H1 (cell line): ENCODE measurements around the gene USP24. TPM values are rescaled to one million over a fixed set of nuclear protein-coding genes. Genes with fewer than 3 reads are reported as not detected.

Source experiments
- CTCF ChIA-PET: fragments of 300-600 bp; sonication (Branson Sonifier 250); formaldehyde crosslinking; loops from one replicate; lab custom pipeline; 2021; ENCODE audit not compliant: partially characterized antibody; lab: Charles Lee
- POLR2A ChIA-PET: fragments of 300-600 bp; sonication (Branson Sonifier 250); formaldehyde crosslinking; loops from one replicate; lab custom pipeline; 2021; ENCODE audit warnings: inconsistent platforms; ENCODE audit not compliant: partially characterized antibody; lab: Charles Lee
- DNase-seq, 2 experiments: peaks; one replicate each; pipeline versions ENCODE4 v3.0.0 to v3.0.0-alpha.2; 2010 to 2022; ENCODE audit warnings: low spot score in 2 of 2, low read depth in 1 of 2, mixed read lengths in 1 of 2
- FAIRE-seq: peaks from 2 replicates; lab custom pipeline; 2011; peaks lifted over from hg19 to GRCh38; lab: Jason Lieb, UNC
- H2AFZ ChIP-seq: 2 replicates; pipeline ENCODE4 v1.8.1; 2012; ENCODE audit warnings: low read length, inconsistent platforms
- H2AK5ac ChIP-seq: 2 replicates; pipeline ENCODE4 v1.6.1; 2013; ENCODE audit warnings: low read depth, low read length
- H2BK120ac ChIP-seq: replicated peaks from 2 replicates; pipeline ENCODE3; 2013; ENCODE audit warnings: low read depth, low read length, inconsistent platforms
- H2BK12ac ChIP-seq: 2 replicates; pipeline ENCODE4 v1.6.1; 2013; ENCODE audit warnings: low read depth, low read length
- H2BK15ac ChIP-seq: 2 replicates; pipeline ENCODE4 v1.6.1; 2013; ENCODE audit warnings: low read length
- H2BK20ac ChIP-seq: 2 replicates; pipeline ENCODE4 v1.6.1; 2013; ENCODE audit warnings: low read length
- H2BK5ac ChIP-seq: 2 replicates; pipeline ENCODE4 v1.6.1; 2013; ENCODE audit warnings: low read depth, low read length
- H3K14ac ChIP-seq: 2 replicates; pipeline ENCODE4 v1.6.1; 2013; ENCODE audit warnings: inconsistent platforms; ENCODE audit not compliant: insufficient read length
- H3K18ac ChIP-seq: 2 replicates; pipeline ENCODE4 v1.6.1; 2013; ENCODE audit warnings: low read length; ENCODE audit errors: extremely low read depth
- H3K23ac ChIP-seq: 2 replicates; pipeline ENCODE4 v1.6.1; 2013; ENCODE audit warnings: inconsistent platforms; ENCODE audit not compliant: insufficient read length
- H3K23me2 ChIP-seq: 2 replicates; pipeline ENCODE4 v1.6.1; 2013; ENCODE audit warnings: low read depth, low read length
- H3K27ac ChIP-seq: 2 replicates; pipeline ENCODE4 v1.6.1; 2011; ENCODE audit warnings: low read depth, low read length, inconsistent platforms
- H3K27me3 ChIP-seq, 4 experiments: replicated peaks in 1 of 4; 1 replicate in 1 of 4; 2 replicates in 3 of 4; pipeline versions ENCODE4 v1.6.1 to v1.8.1; 2011 to 2013; ENCODE audit warnings: low read length in 3 of 4, mild to moderate bottlenecking in 3 of 4, inconsistent platforms in 2 of 4, mixed read lengths in 2 of 4, moderate library complexity in 1 of 4; ENCODE audit not compliant: control insufficient read depth in 3 of 4, insufficient read depth in 3 of 4; ENCODE audit errors: extremely low read depth in 1 of 4
- H3K36me3 ChIP-seq, 4 experiments: 2 replicates each; pipeline versions ENCODE4 v1.6.1 to v1.8.1; 2011 to 2013; ENCODE audit warnings: mild to moderate bottlenecking in 4 of 4, low read length in 3 of 4, moderate library complexity in 2 of 4, control low read depth in 1 of 4, inconsistent platforms in 1 of 4; ENCODE audit not compliant: insufficient read depth in 4 of 4, control insufficient read depth in 2 of 4
- H3K4ac ChIP-seq: replicated peaks from 2 replicates; pipeline ENCODE3; 2013; ENCODE audit warnings: low read length, low read depth, mixed read lengths, inconsistent platforms; ENCODE audit not compliant: insufficient read length
- H3K4me1 ChIP-seq, 4 experiments: replicated peaks in 1 of 4; 1 replicate in 1 of 4; 2 replicates in 3 of 4; pipeline versions ENCODE4 v1.6.1 to v1.8.1; 2011 to 2013; ENCODE audit warnings: low read length in 3 of 4, inconsistent platforms in 2 of 4, mixed read lengths in 1 of 4; ENCODE audit not compliant: insufficient read depth in 4 of 4, control insufficient read depth in 3 of 4
- H3K4me2 ChIP-seq, 2 experiments: 2 replicates each; pipeline versions ENCODE4 v1.6.1 to v1.8.1; 2011 to 2013; ENCODE audit warnings: low read depth in 2 of 2, low read length in 2 of 2, control low read depth in 1 of 2, inconsistent platforms in 1 of 2, mild to moderate bottlenecking in 1 of 2; ENCODE audit not compliant: insufficient read depth in 1 of 2
- H3K4me3 ChIP-seq, 4 experiments: fragments of 200-600, 300-600 bp in 1 of 4; sonication (generic), shearing (Covaris generic), sonication (Bioruptor Twin) in 1 of 4; 2 replicates each; pipeline versions ENCODE4 v1.5.1 to v1.8.1; 2011 to 2016; ENCODE audit warnings: low read length in 4 of 4, low read depth in 3 of 4, control low read depth in 2 of 4, inconsistent platforms in 2 of 4, mild to moderate bottlenecking in 2 of 4, mixed read lengths in 1 of 4, moderate library complexity in 1 of 4; ENCODE audit not compliant: insufficient read depth in 2 of 4; ENCODE audit errors: extremely low read depth in 1 of 4
- H3K56ac ChIP-seq: replicated peaks from 2 replicates; pipeline ENCODE3; 2013; ENCODE audit warnings: low read depth, mild to moderate bottlenecking, mixed read lengths, low read length, inconsistent platforms; ENCODE audit not compliant: insufficient read length
- H3K79me1 ChIP-seq: 2 replicates; pipeline ENCODE4 v1.6.1; 2013; ENCODE audit warnings: low read depth, low read length, control low read depth
- H3K79me2 ChIP-seq, 2 experiments: 2 replicates each; pipeline versions ENCODE4 v1.6.1 to v1.8.1; 2012 to 2013; ENCODE audit warnings: low read length in 2 of 2, mild to moderate bottlenecking in 2 of 2, inconsistent platforms in 1 of 2; ENCODE audit not compliant: insufficient read depth in 2 of 2, control insufficient read depth in 1 of 2
- H3K9ac ChIP-seq, 4 experiments: replicated peaks in 1 of 4; 1 replicate in 1 of 4; 2 replicates in 3 of 4; pipeline versions ENCODE4 v1.6.1 to v1.8.1; 2011 to 2013; ENCODE audit warnings: low read depth in 3 of 4, low read length in 3 of 4, control low read depth in 2 of 4, mild to moderate bottlenecking in 2 of 4, moderate library complexity in 2 of 4, inconsistent platforms in 1 of 4; ENCODE audit errors: extremely low read depth in 1 of 4
- H3K9me3 ChIP-seq, 2 experiments: 2 replicates each; pipeline versions ENCODE4 v1.6.1 to v1.8.1; 2012 to 2013; ENCODE audit warnings: mild to moderate bottlenecking in 2 of 2, moderate library complexity in 2 of 2, control low read depth in 1 of 2, inconsistent platforms in 1 of 2, low read depth in 1 of 2, low read length in 1 of 2, mixed read lengths in 1 of 2; ENCODE audit not compliant: insufficient read depth in 2 of 2
- H4K20me1 ChIP-seq, 2 experiments: replicated peaks in 1 of 2; 2 replicates each; pipeline versions ENCODE3 to v1.8.1; 2011 to 2013; ENCODE audit warnings: inconsistent platforms in 2 of 2, low read length in 2 of 2, mild to moderate bottlenecking in 1 of 2; ENCODE audit not compliant: insufficient read depth in 2 of 2, control insufficient read depth in 1 of 2
- H4K5ac ChIP-seq: 2 replicates; pipeline ENCODE4 v1.6.1; 2013; ENCODE audit warnings: low read length, low read depth, mixed read lengths, inconsistent platforms; ENCODE audit not compliant: insufficient read length
- H4K8ac ChIP-seq: 2 replicates; pipeline ENCODE4 v1.8.0; 2013; ENCODE audit warnings: mild to moderate bottlenecking, moderate library complexity, low read length, inconsistent platforms; ENCODE audit not compliant: insufficient read depth; ENCODE audit errors: extremely low read depth
- H4K91ac ChIP-seq: replicated peaks from 2 replicates; pipeline ENCODE3; 2013; ENCODE audit warnings: low read length, mixed read lengths, inconsistent platforms; ENCODE audit not compliant: insufficient read length
- CHD2 ChIP-seq: IDR thresholded peaks from 2 replicates; pipeline ENCODE4 v1.6.1; 2012; ENCODE audit warnings: low read length, improper control_type of control experiment
- NANOG ChIP-seq: IDR thresholded peaks from 2 replicates; pipeline ENCODE4 v1.6.1; 2011; ENCODE audit warnings: low read length, low read depth, mild to moderate bottlenecking, inconsistent platforms; ENCODE audit not compliant: insufficient read depth, poor library complexity, severe bottlenecking
- POU5F1 ChIP-seq: IDR thresholded peaks from 2 replicates; pipeline ENCODE4 v1.6.1; 2011; ENCODE audit warnings: low read depth, mild to moderate bottlenecking, low read length, moderate library complexity
- SIX5 ChIP-seq: IDR thresholded peaks from 2 replicates; pipeline ENCODE4 v1.6.1; 2011; ENCODE audit warnings: mild to moderate bottlenecking, low read depth, low read length
- SP1 ChIP-seq: IDR thresholded peaks from 2 replicates; pipeline ENCODE4 v1.6.1; 2011; ENCODE audit warnings: low read depth, low read length
- TAF7 ChIP-seq: optimal IDR thresholded peaks from 2 replicates; pipeline ENCODE3; 2011; ENCODE audit warnings: low read depth, mild to moderate bottlenecking, inconsistent platforms, low read length, moderate library complexity, borderline replicate concordance
- TCF12 ChIP-seq: IDR thresholded peaks from 2 replicates; pipeline ENCODE4 v1.6.1; 2011; ENCODE audit warnings: low read depth, mild to moderate bottlenecking, low read length
- TEAD4 ChIP-seq: IDR thresholded peaks from 2 replicates; pipeline ENCODE4 v1.6.1; 2012; ENCODE audit warnings: low read depth, low read length, inconsistent platforms, mixed read lengths
- USF2 ChIP-seq: IDR thresholded peaks from 2 replicates; pipeline ENCODE4 v1.6.1; 2011; ENCODE audit warnings: low read length, improper control_type of control experiment
- ZNF274 ChIP-seq: IDR thresholded peaks from 2 replicates; pipeline ENCODE4 v1.7.0; 2012; ENCODE audit warnings: low read length, borderline replicate concordance; ENCODE audit errors: extremely low read depth
- WGBS, 2 experiments: shearing (Covaris generic) in 1 of 2; methylation state at CpG; one replicate each; pipeline versions ENCODE4 v1.1.6 to v1.1.7; 2013 to 2015; ENCODE audit warnings: low lambda C conversion rate in 2 of 2, mixed read lengths in 2 of 2, inconsistent platforms in 1 of 2, low coverage in 1 of 2, missing lambda C conversion rate in 1 of 2; ENCODE audit not compliant: insufficient replicate concordance in 2 of 2, insufficient coverage in 1 of 2, insufficient read length in 1 of 2; ENCODE audit errors: extremely low coverage in 1 of 2, missing lambda C conversion rate in 1 of 2; 5-methylcytosine and 5-hydroxymethylcytosine counted together
- polyA plus RNA-seq, 7 experiments: library from polyadenylated mRNA; depleted of rRNA in 3 of 7; stranded (reverse) in 5 of 7; unstranded in 2 of 7; fragments of >200 nt in 5 of 7; fragments of 200-250 nt in 2 of 7; gene quantifications; 1 replicate in 5 of 7; 2 replicates in 1 of 7; 4 replicates in 1 of 7; pipeline versions ENCODE4 v1.2.1 to v1.2.3, GENCODE V29; 2011 to 2013; ENCODE audit warnings: missing spikeins in 2 of 7, mixed read lengths in 2 of 7
- total RNA-seq: library from RNA; stranded (reverse); fragmentation: NEBNext Ultra II Directional; extraction: Animal tissue kit (Norgen Biotek cat#: 25700); gene quantifications from 2 replicates; pipeline ENCODE4 v1.2.1, GENCODE V29; 2021
- TF ChIP-seq, protein P1 (sequence below): IDR thresholded peaks from 2 replicates; pipeline ENCODE4 v1.6.1; 2012; ENCODE audit warnings: inconsistent platforms
- TF ChIP-seq, protein P2 (sequence below): IDR thresholded peaks from 2 replicates; pipeline ENCODE4 v1.6.1; 2011; ENCODE audit warnings: low read depth, mild to moderate bottlenecking, low read length; ENCODE audit not compliant: insufficient read depth

Gene USP24
- total and polyA plus RNA-seq, 2 of the 8 experiments (the other 6 are each of a cell fraction or from before 2014, with no cell fraction given), result 11.1 to 34.6 TPM

- H2BK15ac ChIP-seq, result no peak overlapping the region
- no peaks in the 10 kb centered on the region for H4K20me1 ChIP-seq
- no peak overlapping the region for H3K23ac ChIP-seq
- no peaks in the 10 kb centered on the region for H3K23me2 ChIP-seq
- ChIA-PET CTCF (interaction anchor here (0.9 to 1.2 kb wide), 2 partner anchors 8 to 19 kb away, joined by 3 read pairs; no protein-coding TSS in a partner anchor), POLR2A (interaction anchor here (0.6 kb wide), 1 partner anchor 347 kb away, joined by 3 read pairs; no protein-coding TSS in a partner anchor)
- no peaks in the 10 kb centered on the region for H3K79me1 ChIP-seq
- no peaks in the 10 kb centered on the region for H3K79me2 ChIP-seq
- peaks cover 0 to 67% (median 33%) of the 10 kb centered on the region in 4 experiments for H3K36me3 ChIP-seq
- H3K27me3 ChIP-seq, result no peaks in the 10 kb centered on the region
- H4K5ac ChIP-seq, result no peak overlapping the region
- H2BK5ac ChIP-seq, result no peak overlapping the region
- no peaks in the 10 kb centered on the region; a peak in 1 of 4 replicates for H3K9me3 ChIP-seq
- H3K14ac ChIP-seq, result no peak overlapping the region
- H3K27ac ChIP-seq, result no peak overlapping the region
- no peak overlapping the region for H2BK120ac ChIP-seq
- DNase-seq (no peak), FAIRE-seq (no peak)
- H2BK20ac ChIP-seq, result no peak overlapping the region
- no peak overlapping the region for H3K4ac ChIP-seq
- H2BK12ac ChIP-seq, result no peak overlapping the region
- H2AK5ac ChIP-seq, result no peak overlapping the region
- H3K9ac ChIP-seq, result no peak overlapping the region
- no peak overlapping the region for H4K8ac ChIP-seq
- no peak overlapping the region for H3K56ac ChIP-seq
- H4K91ac ChIP-seq, result no peak overlapping the region
- no peaks in the 10 kb centered on the region; a peak in 1 of 7 replicates for H3K4me1 ChIP-seq
- H3K4me2 ChIP-seq, result no peak overlapping the region
- no peak overlapping the region for H3K4me3 ChIP-seq
- H2AFZ ChIP-seq, result no peak overlapping the region
- WGBS, 2 experiments, result 83% methylated on average over 3 of the region's 3 CpGs; no CpG with 5 or more reads in 1 of the 2 experiments
- H3K18ac ChIP-seq, result no peak overlapping the region
- TF ChIP-seq TAF7 (no peak), SP1 (no peak), POU5F1 (no peak), USF2 (no peak), CHD2 (no peak), SIX5 (no peak), NANOG (no peak), ZNF274 (no peak), TCF12 (no peak), TEAD4 (no peak)
- TF ChIP-seq, protein P1, sequence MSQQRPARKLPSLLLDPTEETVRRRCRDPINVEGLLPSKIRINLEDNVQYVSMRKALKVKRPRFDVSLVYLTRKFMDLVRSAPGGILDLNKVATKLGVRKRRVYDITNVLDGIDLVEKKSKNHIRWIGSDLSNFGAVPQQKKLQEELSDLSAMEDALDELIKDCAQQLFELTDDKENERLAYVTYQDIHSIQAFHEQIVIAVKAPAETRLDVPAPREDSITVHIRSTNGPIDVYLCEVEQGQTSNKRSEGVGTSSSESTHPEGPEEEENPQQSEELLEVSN, result no peak
- TF ChIP-seq, protein P2, sequence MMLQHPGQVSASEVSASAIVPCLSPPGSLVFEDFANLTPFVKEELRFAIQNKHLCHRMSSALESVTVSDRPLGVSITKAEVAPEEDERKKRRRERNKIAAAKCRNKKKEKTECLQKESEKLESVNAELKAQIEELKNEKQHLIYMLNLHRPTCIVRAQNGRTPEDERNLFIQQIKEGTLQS, result no peak
These were observed 136.7 kb downstream of the USP24 start for GRCh38 chr1:55078470-55078869.
